Dedifferentiated amniotic fluid mesenchymal stem cell (primary cell): ENCODE data around the gene FOXE3.
A peak's percentile ranks its signal among the peaks of the same experiment; 100 is the strongest.

Experiments
- DNase-seq: peaks from one replicate; pipeline ENCODE4 v3.0.0-alpha.2; 2016; ENCODE audit errors: extremely low spot score

The FOXE3 gene

GRCh38 chr1:47405697-47406096, 10.4 kb upstream of the FOXE3 start:
- no peak for DNase-seq

DNA sequence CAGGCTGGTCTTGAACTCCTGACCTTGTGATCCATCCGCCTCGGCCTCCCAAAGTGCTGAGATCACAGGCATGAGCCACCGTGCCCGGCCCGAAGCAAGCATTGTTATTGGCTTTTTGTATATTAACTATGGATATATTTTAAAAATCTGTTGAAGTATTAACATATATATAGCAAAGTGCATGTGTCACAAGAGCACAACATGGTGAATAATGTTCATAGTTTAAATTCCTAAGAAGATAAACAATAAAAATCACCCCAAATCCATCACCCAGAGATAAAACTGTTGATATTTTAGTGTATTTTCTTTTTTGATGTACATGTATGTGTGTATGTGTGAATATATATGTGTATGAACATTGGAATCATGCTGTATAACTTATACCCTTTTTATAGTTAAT, 9.1 kb upstream of the FOXE3 start:
- no peak for DNase-seq

DNA sequence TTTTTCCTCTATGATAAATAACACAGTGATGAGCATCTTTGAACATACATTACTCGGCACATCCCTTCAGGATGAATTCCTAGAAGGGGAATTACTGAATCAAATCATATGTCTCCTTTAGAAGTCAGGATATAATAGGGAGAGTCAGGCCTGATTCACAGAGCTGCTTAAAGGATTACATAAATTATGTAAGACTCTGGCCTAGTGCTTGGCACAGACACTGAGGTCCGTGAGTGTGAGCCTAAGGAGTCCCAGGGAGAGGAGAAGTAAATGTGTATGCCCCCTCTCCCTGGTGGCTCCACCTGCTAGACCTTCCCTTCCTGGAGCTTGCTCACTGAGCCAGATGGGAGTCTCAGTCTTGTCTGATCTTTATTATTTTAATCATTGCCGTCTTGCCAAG, 8.6 kb upstream of the FOXE3 start:
- DNase-seq: no peak

DNA sequence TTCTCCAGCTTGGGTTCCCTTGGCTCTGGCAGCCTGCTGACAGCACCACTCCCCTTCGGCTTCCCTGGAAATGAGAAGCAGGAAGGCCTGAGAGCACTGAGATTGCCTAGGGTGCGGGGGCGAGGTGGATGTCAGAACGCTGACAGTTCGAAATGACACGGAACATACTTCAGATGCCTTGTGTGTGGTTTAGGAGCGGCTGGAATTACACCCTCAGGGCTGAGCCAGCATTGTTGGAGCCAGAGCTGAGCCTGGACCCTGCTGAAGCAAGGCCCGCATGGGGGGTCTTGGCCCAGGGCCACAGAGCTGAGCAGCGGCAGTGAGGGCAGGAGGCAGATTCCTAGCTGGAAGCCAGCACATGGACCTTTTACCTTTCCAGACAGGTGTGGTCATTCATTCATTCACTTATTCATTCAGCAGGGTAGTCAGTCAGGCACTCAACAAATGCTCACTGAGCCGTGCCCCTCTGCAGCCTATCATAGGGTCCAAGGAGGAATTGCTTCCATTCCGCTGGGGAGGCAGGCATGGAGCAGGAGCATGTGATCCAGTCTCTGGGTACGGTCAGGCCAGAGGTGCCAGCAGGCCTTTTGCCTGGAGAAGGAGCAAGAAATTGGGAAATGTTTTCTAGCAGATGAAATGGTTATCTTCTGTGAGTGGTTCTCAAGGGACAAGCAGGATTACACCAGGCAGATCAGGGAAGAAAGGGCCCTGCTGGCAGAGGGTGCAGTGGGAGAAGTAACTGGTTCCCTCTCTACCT, 6.6 kb upstream of the FOXE3 start:
- peak; percentile 89 for DNase-seq

DNA sequence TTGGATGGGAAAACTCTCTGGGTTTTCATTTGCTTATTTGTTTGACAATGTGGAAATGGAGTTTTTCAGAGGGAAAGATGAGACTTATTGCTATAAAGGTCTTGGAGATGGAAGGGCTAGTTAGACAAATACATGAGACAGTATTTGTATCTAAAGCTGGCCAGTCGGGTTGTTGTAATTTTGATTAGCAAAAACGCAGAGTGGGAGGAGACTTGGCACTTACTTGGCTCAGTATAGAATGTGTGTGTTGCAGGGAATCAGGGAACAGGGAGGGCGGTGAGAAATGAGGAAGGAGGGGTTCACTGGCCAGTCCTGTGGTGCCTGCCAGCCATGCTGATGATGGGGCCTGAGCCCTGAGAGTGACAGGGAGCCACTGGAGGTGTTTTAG, 6.0 kb upstream of the FOXE3 start:
- DNase-seq: no peak

GRCh38 chr1:47411436-47411835, 4.6 kb upstream of the FOXE3 start:
- no peak for DNase-seq

DNA sequence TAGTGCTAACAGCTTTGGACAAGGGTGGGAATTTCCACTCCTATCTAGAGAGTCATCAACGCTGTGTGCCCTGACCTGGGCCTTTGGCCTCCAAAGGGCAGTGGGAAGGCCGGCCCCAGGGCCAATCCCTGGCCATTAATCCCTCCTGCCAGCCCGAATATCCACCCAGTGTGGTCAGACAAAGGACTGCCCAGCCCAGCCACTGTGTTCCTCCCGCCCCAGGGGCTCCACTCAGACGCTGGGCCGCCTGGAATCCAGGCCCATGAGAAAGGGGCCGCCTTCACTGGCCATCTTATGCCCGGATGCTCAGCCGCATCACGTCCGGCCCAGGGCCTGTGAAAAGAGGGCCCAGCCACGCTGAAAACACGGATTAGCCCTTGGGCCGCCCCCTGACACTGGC, 3.6 kb upstream of the FOXE3 start:
- no peak for DNase-seq

GRCh38 chr1:47416319-47417169, 459 bp downstream of the FOXE3 start:
- no peak for DNase-seq

GRCh38 chr1:47417170-47418044, 1.3 kb downstream of the FOXE3 start:
- no peak for DNase-seq

DNA sequence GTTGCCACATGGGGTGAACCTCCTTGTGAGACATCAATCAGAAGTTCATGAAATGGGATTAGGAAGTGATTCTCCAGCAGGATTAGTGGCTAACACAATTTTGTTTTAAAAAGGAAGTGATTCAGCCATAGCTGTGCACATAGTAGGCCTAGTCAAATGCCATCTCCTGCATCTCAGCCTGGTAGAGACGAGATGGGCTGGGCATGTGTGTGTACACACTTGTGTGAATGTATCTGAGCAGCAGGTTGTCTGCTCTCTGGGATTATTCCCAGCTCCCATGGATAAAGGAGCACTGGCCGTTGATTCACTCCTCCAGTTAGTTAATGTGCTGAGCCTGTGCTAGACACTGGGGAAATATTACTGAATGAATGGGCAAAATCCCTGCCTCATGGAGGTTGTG, 2.0 kb downstream of the FOXE3 start:
- DNase-seq: no peak

- DNase-seq: no peak
Measured at GRCh38 chr1:47418681-47419325, 2.7 kb downstream of the FOXE3 start.

GRCh38 chr1:47420547-47420946, 4.5 kb downstream of the FOXE3 start:
- DNase-seq: no peak

- no peak for DNase-seq
Measured at GRCh38 chr1:47423872-47424271, 7.8 kb downstream of the FOXE3 start.

GRCh38 chr1:47424336-47424982, 8.4 kb downstream of the FOXE3 start:
- peak; percentile 53 for DNase-seq

- peak; percentile 62 for DNase-seq
Measured at GRCh38 chr1:47431534-47431933, 15.4 kb downstream of the FOXE3 start.

GRCh38 chr1:47432071-47433036, 16.3 kb downstream of the FOXE3 start:
- DNase-seq: peak; percentile 67

DNA sequence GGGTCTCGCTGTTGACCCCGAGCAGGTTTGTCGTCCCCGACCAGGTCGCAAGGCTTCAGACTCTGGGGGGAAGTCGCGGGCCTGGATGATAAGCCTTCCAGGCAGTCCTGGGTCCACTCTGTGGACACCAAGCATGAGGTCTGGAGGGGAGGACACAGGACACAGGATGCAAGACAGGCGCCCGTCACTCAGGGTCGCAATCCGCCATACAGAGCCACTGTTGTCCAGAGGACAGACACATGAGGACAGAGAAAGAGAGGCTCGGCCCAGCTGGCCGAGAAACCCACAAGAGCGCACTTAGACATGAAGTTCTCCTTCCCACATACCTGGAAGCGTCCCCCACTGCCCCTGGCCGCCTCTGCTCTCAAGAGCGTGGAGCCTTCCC, 16.9 kb downstream of the FOXE3 start:
- no peak for DNase-seq

DNA sequence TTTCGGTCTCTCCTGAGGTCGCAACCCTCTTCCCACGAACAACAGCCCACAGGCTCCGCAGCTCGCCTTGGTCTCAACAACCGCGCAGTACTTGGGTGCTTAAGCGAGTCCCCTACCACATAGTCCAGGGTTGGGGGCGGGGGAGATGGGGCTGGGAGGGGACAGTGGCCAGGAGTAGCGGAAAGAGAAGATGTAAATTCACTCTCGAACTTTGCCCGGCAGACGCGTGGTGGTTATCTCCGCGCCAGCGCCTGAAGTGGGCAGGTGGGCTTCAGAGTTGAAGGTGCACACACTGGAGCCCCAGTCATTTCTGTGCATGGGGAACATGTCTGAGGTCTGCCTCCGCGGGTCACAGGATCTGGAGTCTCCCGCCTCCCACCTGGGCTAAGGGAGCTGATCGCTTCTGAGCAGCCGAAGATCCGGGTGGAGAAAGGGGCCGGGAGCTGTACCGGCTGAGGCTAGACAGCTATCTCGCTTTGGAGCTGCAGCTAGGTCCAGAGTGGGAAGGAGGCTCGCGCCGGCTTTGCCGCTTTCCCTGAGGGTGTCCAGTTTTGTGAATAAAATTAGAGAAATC, 17.5 kb downstream of the FOXE3 start:
- DNase-seq: no peak

DNA sequence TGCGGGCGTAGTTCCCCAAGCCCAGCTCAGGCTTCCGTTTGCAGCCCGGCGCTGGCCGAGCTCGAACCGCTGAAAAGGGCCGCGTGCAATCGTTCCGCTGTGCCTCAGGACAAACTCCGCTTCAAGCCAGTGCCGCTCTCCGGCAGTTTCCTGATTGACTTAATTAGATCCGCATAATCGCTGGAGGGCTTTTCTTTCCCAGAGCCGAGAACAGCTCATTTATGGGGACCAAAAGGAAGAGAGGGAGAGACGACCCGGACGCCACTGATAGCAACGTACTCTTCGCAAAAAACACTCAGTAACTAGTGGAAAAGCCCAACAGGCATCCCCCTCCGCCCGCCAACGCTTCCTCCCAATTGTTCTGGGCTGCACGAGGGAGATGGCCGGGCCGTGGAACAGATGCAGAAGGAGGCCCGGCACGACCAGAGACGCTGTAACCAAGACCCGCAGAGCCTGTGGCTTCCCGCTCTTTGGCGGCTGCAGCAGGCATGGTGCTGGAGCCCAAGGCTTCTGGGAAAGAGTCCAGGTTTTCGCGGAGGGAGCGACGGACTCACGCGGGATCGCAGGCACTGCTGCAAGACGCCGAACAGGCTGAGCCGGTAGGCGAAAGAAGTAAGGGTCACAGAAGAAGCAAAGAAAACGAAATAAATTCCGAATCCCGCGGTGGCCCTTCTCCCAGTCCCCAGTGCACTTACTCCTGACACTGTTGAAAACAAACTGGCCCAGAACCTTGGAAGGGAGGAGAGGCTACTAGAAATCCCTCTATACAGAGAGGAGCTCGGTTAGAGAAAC, 18.2 kb downstream of the FOXE3 start:
- DNase-seq: no peak
